HG03521 (cell line): ENCODE data around the gene NUCKS1.

Experiments
- ATAC-seq: cut with Tn5 transposase; IDR thresholded peaks from one replicate; pipeline ENCODE4 v1.9.1; 2021; ENCODE audit warnings: mild to moderate bottlenecking, moderate library complexity; ENCODE audit not compliant: unreplicated experiment

NUCKS1 gene

DNA sequence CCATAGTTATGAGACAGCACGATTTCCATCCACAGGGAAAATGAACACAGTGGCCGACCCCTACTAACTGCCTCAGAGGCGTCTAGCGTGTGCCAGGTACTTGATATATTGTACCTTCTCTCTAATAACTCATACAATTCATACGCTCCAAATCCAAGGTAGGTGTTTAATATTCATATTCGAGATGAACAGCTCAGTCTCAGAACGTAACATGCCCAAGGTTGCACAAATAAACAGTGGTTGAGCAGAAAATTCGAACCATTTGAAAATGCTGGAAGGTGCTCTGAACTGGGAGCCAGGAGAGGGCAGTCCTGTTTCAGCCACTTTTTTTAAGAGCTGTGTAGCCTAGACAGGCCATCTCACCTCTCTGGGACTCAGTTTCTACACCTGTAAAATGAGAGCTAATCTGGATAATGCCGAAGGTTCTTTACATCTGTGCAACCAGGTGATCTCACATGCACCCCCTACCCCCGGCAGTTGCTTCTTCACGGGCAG lies 77.5 kb downstream of the NUCKS1 start:
- ATAC-seq, result no peak

GRCh38 chr1:205670611-205671430 lies 79.2 kb downstream of the NUCKS1 start:
- no peak for ATAC-seq

DNA sequence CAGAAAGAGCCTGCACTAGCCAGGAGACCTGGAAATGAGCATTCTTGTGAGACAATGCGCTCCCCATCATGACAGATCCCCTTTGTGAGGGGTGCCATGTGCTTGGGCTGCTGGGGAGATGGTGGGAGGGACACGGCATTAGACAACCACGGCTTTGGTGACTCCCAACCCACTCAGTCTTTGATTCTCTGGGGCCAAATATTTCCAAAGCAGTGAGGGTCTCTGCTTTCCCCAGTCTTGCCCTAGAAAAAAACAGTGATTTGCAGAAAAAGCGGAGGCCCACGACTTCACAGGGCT lies 79.9 kb downstream of the NUCKS1 start:
- no peak for ATAC-seq

GRCh38 chr1:205669341-205670149 lies 80.4 kb downstream of the NUCKS1 start:
- no peak for ATAC-seq

DNA sequence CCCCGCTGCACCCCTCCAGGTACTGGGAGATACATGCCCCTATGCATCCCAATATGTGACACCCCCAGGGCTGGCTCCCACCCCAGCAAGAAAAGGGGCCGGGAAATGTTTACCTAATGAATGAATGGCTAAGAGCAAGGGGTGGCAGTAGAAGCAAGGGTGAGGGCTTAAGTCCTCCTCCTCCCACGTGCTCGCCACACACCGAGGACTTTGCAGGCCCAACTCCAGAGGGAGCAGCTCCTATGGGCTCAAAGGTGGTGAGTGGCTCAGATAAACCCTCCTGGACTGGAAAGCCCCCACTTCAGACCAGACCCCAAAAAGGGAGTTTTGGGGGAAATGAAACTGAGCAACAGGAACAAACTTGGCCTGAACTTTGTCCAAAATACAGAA lies 81.0 kb downstream of the NUCKS1 start:
- no peak for ATAC-seq

DNA sequence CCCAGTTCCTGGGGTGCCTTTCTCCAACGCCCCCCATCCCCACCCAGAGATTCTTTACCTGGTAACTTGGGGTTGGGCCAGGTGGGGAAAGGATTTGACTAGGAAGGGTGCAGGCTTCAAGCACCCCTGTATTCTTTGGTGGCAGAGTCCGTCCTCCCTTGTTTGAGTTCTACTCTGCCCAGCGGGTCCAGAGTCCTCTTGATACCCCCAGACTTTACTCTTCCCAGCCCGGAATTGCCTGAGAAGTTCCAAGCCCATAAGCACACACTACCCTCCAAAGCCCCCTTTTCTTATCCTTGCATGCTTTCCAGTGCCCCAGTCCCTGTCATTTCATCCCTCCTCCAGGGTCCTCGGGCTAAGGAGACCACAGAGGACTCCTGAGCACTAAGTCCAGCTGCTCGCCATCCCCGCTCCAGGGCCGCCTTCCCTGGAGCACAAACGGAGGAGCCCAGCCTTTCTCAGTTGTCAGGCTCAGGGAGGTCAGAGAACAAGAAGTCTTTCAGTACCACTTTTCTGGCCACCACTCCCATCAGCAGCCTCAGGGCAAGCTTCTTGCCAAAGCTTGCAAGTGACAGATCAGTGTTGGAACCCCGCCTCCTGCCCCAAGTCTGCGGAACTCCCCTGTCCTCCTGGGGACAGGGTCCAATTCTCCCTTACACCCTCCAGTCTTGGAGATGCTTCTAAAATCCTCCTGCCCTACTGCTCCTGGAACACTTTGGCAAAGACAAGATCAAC lies 81.9 kb downstream of the NUCKS1 start:
- ATAC-seq, result no peak

DNA sequence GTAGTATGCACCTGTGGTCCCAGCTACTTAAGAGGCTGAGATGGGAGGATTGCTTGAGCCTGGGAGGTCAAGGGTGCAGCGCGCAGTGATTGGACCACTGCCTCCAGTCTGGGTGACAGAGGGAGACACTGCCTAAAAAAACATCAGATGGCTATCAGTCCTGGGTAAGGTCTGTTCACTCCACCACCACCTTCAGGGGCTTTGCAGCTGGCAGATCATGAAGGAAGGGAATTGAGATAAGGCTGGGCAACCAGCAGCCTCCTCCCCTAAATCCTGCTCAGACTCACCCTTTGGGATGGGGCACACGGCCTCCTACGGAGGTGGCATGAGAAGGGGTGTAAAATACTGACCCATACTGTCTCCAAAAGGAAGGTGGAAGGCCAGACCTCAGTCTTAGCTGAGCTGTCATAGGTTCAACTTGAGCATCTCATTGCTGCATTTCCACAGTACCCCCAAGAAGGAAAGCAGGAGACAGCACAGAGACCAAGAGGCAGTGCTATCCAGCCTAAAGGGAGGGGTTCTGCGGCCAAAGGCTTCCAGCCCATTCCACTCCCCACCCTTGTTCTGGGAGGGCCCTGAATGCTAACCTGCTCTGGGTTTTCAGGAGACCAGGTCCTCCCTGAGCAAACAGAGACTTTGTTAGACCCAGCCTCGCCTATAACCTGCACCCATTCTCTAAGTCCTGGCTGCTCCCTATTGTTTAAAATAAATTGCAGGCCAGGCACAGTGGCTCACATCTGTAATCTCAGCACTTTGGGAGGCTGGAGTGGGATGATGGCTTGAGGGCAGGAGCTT lies 83.4 kb downstream of the NUCKS1 start:
- no peak for ATAC-seq

GRCh38 chr1:205665201-205666045 lies 84.6 kb downstream of the NUCKS1 start:
- ATAC-seq, result no peak

GRCh38 chr1:205664399-205665017 lies 85.5 kb downstream of the NUCKS1 start:
- no peak for ATAC-seq

- no peak for ATAC-seq
Observed at GRCh38 chr1:205663286-205663936, 86.6 kb downstream of the NUCKS1 start.
